CD4-positive, CD25-positive, alpha-beta regulatory T cell (primary cell): ENCODE measurements around the gene MYLIP. TPM values are rescaled to one million over a fixed set of nuclear protein-coding genes. Genes with fewer than 3 reads are reported as not detected.

Experiments
- ATAC-seq, 2 donors: fragments of 150-1000 bp; cut with Tn5 transposase; one replicate each; pipeline ENCODE4 v1.10.0; 2021; ENCODE audit warnings: low read depth in 2 of 2, moderate number of reproducible peaks in 2 of 2, moderate library complexity in 1 of 2
- DNase-seq, 3 donors: peaks; one replicate each; pipeline versions ENCODE4 v3.0.0 to v3.0.0-alpha.2; 2012 to 2022; ENCODE audit warnings: mixed read lengths in 1 of 3
- H3K27ac ChIP-seq: one replicate; pipeline ENCODE4 v1.7.0; 2013; ENCODE audit warnings: mild to moderate bottlenecking, low read length; ENCODE audit not compliant: insufficient read depth, poor library complexity, severe bottlenecking
- H3K27me3 ChIP-seq: one replicate; pipeline ENCODE4 v1.7.0; 2013; ENCODE audit warnings: low read length; ENCODE audit not compliant: control insufficient read depth, insufficient read depth
- H3K36me3 ChIP-seq: one replicate; pipeline ENCODE4 v1.7.0; 2013; ENCODE audit warnings: mild to moderate bottlenecking, low read length, moderate library complexity; ENCODE audit not compliant: control insufficient read depth, insufficient read depth
- H3K4me1 ChIP-seq: 2 replicates; pipeline ENCODE4 v1.7.0; 2013; ENCODE audit warnings: mild to moderate bottlenecking, low read length; ENCODE audit not compliant: insufficient read depth, control insufficient read depth, poor library complexity, severe bottlenecking
- H3K4me3 ChIP-seq: one replicate; pipeline ENCODE4 v1.7.0; 2013; ENCODE audit warnings: low read depth, mild to moderate bottlenecking, low read length, moderate library complexity
- H3K9me3 ChIP-seq, 2 experiments: 1 replicate in 1 of 2; 2 replicates in 1 of 2; pipeline ENCODE4 v1.7.0; 2013; ENCODE audit warnings: low read length in 2 of 2, mild to moderate bottlenecking in 1 of 2, moderate library complexity in 1 of 2; ENCODE audit not compliant: control insufficient read depth in 2 of 2
- H3K27ac Mint-ChIP-seq, 3 donors: one replicate each; pipeline ENCODE4 v1.8.0; 2020 to 2022; ENCODE audit warnings: mild to moderate bottlenecking in 3 of 3, mixed read lengths in 3 of 3, moderate library complexity in 2 of 3
- H3K27me3 Mint-ChIP-seq: one replicate; pipeline ENCODE4 v1.8.0; 2022; ENCODE audit warnings: mild to moderate bottlenecking, mixed read lengths
- H3K36me3 Mint-ChIP-seq: one replicate; pipeline ENCODE4 v1.8.0; 2020; ENCODE audit warnings: mixed read lengths
- H3K4me1 Mint-ChIP-seq, 4 donors: one replicate each; pipeline ENCODE4 v1.8.0; 2020 to 2022; ENCODE audit warnings: mixed read lengths in 4 of 4, mild to moderate bottlenecking in 1 of 4
- H3K4me3 Mint-ChIP-seq, 4 donors: one replicate each; pipeline ENCODE4 v1.8.0; 2020 to 2022; ENCODE audit warnings: mild to moderate bottlenecking in 4 of 4, mixed read lengths in 4 of 4, moderate library complexity in 3 of 4
- H3K9me3 Mint-ChIP-seq, 7 donors: one replicate each; pipeline ENCODE4 v1.8.0; 2020 to 2022; ENCODE audit warnings: mixed read lengths in 7 of 7, mild to moderate bottlenecking in 3 of 7, moderate library complexity in 2 of 7
- polyA plus RNA-seq, 4 donors: library from polyadenylated mRNA; unstranded; fragments of 300-500 nt; fragmentation: Illumina TruSeq; gene quantifications; one replicate each; pipeline ENCODE4 v1.2.3, GENCODE V29; 2021
- total RNA-seq: library from RNA; stranded (reverse); gene quantifications from one replicate; pipeline ENCODE4 v1.2.3, GENCODE V29; 2022

The MYLIP gene
- total and polyA plus RNA-seq, 5 donors from 2014 or later: 62.4 to 236 (median 74.3) TPM

DNA sequence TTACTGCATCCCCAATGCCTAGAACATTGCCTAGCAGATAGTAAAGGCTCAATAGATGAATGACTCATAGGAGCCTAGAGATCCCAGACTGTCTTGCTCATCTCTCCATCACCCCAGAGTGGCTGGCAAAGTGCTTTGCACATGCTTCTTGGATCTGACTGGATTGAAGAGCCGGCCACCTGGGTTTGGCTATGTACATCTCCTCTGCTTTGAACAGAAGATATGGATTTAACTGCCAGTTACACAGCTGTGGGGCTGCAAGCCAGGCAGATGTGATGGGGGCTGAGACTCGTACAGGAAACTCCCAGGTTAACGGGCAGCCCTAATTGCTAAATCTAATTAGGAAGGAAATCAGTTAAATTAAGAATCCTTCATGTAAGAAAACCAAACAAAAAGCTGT, 28.6 kb downstream of the MYLIP start:
- H3K36me3 Mint-ChIP-seq: peaks cover 32% of the 10 kb centered on the region
- H3K27me3 Mint-ChIP-seq: no peaks in the 10 kb centered on the region
- Histone ChIP-seq H3K9me3 (no peaks in the 10 kb centered on the region), H3K36me3 (peaks cover 20% of the 10 kb centered on the region), H3K4me3 (no peak overlapping the region), H3K27ac (no peak overlapping the region), H3K27me3 (no peaks in the 10 kb centered on the region), H3K4me1 (peaks cover 7% of the 10 kb centered on the region)
- no peak for DNase-seq
- H3K27ac Mint-ChIP-seq: no peak overlapping the region
- peaks cover 0 to 5% (median 4%) of the 10 kb centered on the region in 7 donors for H3K9me3 Mint-ChIP-seq
- H3K4me1 Mint-ChIP-seq: peaks cover 0 to 18% (median 11%) of the 10 kb centered on the region in 4 donors
- no peak overlapping the region for H3K4me3 Mint-ChIP-seq
- ATAC-seq: no peak

DNA sequence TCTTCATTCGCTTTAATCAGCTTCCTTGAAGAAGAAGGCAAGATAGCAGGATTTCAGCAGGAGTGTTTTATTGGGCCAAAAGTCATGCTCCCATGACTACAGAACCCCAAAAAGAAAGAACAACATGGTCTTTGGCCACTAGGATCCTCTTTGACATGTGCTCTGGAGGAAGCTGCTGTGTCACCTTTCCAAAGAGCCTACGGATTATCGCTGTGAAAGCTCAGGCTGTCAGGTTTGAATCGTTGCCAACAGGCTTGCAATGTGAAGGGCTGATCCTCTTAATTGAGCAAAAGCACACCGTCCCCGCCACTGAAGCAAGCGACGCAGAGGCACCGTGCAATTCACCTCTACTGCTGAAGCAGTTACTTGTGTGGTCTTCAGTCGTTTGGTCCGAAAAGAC, 29.0 kb downstream of the MYLIP start:
- no peaks in the 10 kb centered on the region for H3K9me3 ChIP-seq
- no peaks in the 10 kb centered on the region for H3K27me3 Mint-ChIP-seq
- no peaks in the 10 kb centered on the region for H3K27me3 ChIP-seq
- no peak overlapping the region for H3K27ac ChIP-seq
- DNase-seq (no peak), ATAC-seq (no peak)
- no peak overlapping the region for H3K4me3 Mint-ChIP-seq
- peaks cover 17% of the 10 kb centered on the region for H3K36me3 ChIP-seq
- H3K9me3 Mint-ChIP-seq: peaks cover 0 to 5% (median 4%) of the 10 kb centered on the region in 7 donors
- H3K27ac Mint-ChIP-seq: no peak overlapping the region
- peaks cover 7% of the 10 kb centered on the region for H3K4me1 ChIP-seq
- no peak overlapping the region for H3K4me3 ChIP-seq
- H3K36me3 Mint-ChIP-seq: peaks cover 28% of the 10 kb centered on the region
- peaks cover 0 to 18% (median 13%) of the 10 kb centered on the region in 4 donors for H3K4me1 Mint-ChIP-seq

DNA sequence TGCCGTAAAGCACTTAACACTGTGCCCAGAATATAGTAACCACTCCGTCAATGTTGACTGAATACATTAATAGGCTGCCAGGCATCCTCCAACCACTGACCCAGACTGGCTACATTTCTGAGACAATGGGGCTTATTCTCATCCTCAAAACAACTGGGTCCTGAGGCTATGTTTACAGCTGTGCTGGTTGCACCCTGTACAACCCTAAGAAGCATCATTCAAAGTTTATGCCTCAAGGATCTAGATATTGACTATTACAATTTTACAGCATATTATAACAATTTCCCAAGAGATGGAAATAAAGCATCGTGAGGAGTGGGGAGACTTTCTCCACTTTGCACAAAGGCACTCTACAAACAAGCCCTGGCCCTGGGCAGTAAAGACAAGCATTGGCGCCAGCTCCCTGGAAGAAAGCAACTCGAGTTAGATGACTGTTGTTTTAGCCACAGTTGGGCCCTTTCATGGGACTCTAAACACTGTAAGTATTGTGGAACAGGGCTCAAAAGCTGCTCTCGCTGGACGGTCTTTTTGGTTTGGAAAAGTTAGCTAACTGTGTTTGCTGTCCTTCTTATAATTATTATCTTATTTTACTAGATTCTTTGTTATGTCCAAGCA, 30.2 kb downstream of the MYLIP start:
- H3K9me3 Mint-ChIP-seq: peaks cover 0 to 5% (median 4%) of the 10 kb centered on the region in 7 donors
- DNase-seq (no peak), ATAC-seq (no peak)
- H3K27ac Mint-ChIP-seq: no peak overlapping the region
- peaks cover 7% of the 10 kb centered on the region for H3K4me1 ChIP-seq
- H3K4me3 Mint-ChIP-seq: no peak overlapping the region
- H3K27ac ChIP-seq: no peak overlapping the region
- H3K27me3 ChIP-seq: no peaks in the 10 kb centered on the region
- no peaks in the 10 kb centered on the region for H3K27me3 Mint-ChIP-seq
- peaks cover 9% of the 10 kb centered on the region for H3K36me3 ChIP-seq
- peaks cover 0 to 20% (median 16%) of the 10 kb centered on the region in 4 donors for H3K4me1 Mint-ChIP-seq
- no peak overlapping the region for H3K4me3 ChIP-seq
- peaks cover 24% of the 10 kb centered on the region for H3K36me3 Mint-ChIP-seq
- H3K9me3 ChIP-seq: no peaks in the 10 kb centered on the region

DNA sequence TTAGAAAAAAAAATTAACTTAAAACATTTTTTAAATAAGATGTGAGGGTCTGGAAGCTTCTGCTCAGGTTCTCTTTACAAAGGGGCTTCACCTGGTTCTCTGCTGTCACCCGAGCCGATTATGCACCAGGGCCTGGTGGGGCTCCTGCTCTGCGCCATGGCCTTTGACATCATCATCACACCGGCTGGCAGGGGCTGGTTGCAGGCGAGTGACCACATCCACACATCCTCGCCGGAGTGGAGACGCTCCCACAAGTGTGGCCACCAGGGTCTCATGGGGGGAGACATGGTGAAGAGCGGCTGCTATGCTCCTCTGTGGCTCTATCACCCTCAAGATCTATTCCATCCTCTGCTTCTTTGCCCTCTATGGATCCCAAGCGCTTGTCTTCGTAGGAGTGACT, 31.9 kb downstream of the MYLIP start:
- Mint-ChIP-seq H3K9me3 (peaks cover 0 to 2% (median 0%) of the 10 kb centered on the region in 7 donors), H3K4me3 (no peak overlapping the region), H3K27ac (no peak overlapping the region), H3K36me3 (peaks cover 10% of the 10 kb centered on the region), H3K27me3 (no peaks in the 10 kb centered on the region), H3K4me1 (peaks cover 0 to 20% (median 16%) of the 10 kb centered on the region in 4 donors)
- DNase-seq (no peak), ATAC-seq (no peak)
- no peaks in the 10 kb centered on the region for H3K9me3 ChIP-seq
- H3K4me1 ChIP-seq: peaks cover 7% of the 10 kb centered on the region
- H3K27me3 ChIP-seq: peaks cover 1% of the 10 kb centered on the region
- no peak overlapping the region for H3K27ac ChIP-seq
- no peak overlapping the region for H3K4me3 ChIP-seq
- H3K36me3 ChIP-seq: peaks cover 4% of the 10 kb centered on the region

DNA sequence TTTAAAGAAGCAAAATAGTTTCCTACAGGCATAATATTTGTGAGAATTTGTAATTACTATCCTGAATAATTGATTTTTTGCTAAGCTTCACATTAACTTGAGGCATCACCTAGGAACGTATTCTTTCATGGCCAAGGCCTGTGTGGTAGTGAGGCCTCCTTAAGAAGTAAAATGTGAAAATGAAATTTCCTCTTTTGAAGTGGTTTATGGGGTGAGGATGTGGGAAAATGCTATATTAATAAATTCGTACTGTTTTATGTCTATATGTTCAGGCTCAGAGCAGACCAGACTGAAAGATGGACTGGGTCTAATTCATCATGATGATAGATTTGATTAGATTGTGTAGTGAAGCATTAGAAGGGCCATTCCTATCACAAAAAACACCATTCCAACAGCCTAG, 33.1 kb downstream of the MYLIP start:
- no peak overlapping the region for H3K4me3 Mint-ChIP-seq
- ATAC-seq: no peak

DNA sequence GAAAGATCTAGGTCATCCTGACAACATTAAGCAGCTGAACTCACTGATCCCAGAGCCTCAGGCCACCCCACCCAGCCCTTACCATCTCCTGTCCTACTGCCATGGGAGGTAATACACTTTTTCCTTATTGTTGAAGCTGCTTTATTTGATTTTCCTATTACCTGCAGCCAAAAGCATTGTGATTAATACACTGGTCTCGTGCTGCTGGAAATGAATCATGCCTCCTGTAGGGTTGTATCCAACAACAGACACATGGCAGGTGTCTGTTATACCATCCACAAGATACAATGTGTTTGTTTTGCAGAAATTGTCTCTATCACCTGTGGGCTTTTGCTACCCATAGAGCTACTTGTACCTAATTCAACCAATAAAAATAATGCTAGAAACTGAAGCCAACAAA, 34.2 kb downstream of the MYLIP start:
- Mint-ChIP-seq H3K4me1 (peaks cover 0 to 20% (median 15%) of the 10 kb centered on the region in 4 donors), H3K36me3 (no peaks in the 10 kb centered on the region), H3K9me3 (no peaks in the 10 kb centered on the region), H3K27me3 (peaks cover 18% of the 10 kb centered on the region), H3K4me3 (no peak overlapping the region), H3K27ac (no peak overlapping the region)
- no peaks in the 10 kb centered on the region for H3K36me3 ChIP-seq
- no peaks in the 10 kb centered on the region for H3K9me3 ChIP-seq
- H3K27me3 ChIP-seq: peaks cover 12% of the 10 kb centered on the region
- no peak overlapping the region for H3K4me3 ChIP-seq
- H3K27ac ChIP-seq: no peak overlapping the region
- peaks cover 7% of the 10 kb centered on the region for H3K4me1 ChIP-seq
- ATAC-seq (no peak), DNase-seq (no peak)

More for the DNA sequence above, 33.1 kb downstream of the MYLIP start:
- H3K27me3 Mint-ChIP-seq: peaks cover 11% of the 10 kb centered on the region
- H3K4me1 Mint-ChIP-seq: peaks cover 0 to 20% (median 16%) of the 10 kb centered on the region in 4 donors
- peaks cover 7% of the 10 kb centered on the region for H3K27me3 ChIP-seq
- DNase-seq: peak in 1 of 3 donors; percentile 29
- peaks cover 0 to 2% (median 0%) of the 10 kb centered on the region in 7 donors for H3K9me3 Mint-ChIP-seq
- H3K27ac Mint-ChIP-seq: no peak overlapping the region
- H3K4me3 ChIP-seq: no peak overlapping the region
- peaks cover 5% of the 10 kb centered on the region for H3K36me3 Mint-ChIP-seq
- no peaks in the 10 kb centered on the region for H3K9me3 ChIP-seq
- no peaks in the 10 kb centered on the region for H3K36me3 ChIP-seq
- peaks cover 7% of the 10 kb centered on the region for H3K4me1 ChIP-seq
- no peak overlapping the region for H3K27ac ChIP-seq

DNA sequence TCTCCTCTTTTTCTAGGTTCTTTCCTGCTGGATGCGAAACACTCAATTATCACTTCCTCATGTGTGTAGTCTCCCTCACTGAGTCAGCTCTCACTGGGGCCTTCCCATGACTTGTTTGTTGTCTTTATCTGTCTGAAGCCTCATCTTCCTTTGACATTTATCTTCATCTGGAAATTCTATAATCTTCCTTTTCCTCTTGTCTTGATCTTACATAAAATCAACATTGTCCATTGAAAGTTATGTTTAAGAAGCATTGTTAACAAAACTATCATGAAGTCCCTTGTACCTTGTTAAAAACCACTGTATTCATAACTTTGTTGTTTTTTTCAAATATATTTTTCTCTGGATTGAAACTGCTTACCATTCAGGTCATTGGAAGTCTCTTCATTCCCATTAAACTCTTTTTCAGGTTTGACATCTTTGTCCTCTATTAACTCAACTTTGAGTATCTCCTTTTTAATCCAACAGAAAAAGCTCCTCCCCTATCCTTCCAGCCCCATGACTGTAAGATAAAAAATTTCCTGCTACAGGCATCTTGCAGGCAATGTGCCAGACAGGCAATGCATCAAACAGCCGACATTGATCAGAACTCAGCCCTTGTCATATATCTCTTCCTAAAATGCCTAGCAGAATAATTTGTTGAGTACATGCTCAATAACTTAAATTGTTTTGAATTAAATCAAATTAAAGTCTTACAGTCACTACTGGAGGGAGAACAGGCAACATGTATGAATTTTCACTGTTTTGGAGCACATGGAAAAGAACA, 34.8 kb downstream of the MYLIP start:
- H3K27ac ChIP-seq: no peak overlapping the region
- H3K36me3 ChIP-seq: no peaks in the 10 kb centered on the region
- Mint-ChIP-seq H3K9me3 (no peaks in the 10 kb centered on the region), H3K27me3 (peaks cover 22% of the 10 kb centered on the region), H3K36me3 (no peaks in the 10 kb centered on the region), H3K27ac (no peak overlapping the region), H3K4me3 (no peak overlapping the region), H3K4me1 (peaks cover 0 to 26% (median 16%) of the 10 kb centered on the region in 4 donors)
- H3K27me3 ChIP-seq: peaks cover 15% of the 10 kb centered on the region
- DNase-seq: no peak
- peaks cover 7% of the 10 kb centered on the region for H3K4me1 ChIP-seq
- H3K9me3 ChIP-seq: no peaks in the 10 kb centered on the region
- no peak for ATAC-seq
- no peak overlapping the region for H3K4me3 ChIP-seq
